Osteocyte (in vitro differentiated cells): ENCODE results near the gene GNG14. TPM values are rescaled to one million over a fixed set of nuclear protein-coding genes. Genes with fewer than 3 reads are reported as not detected.

ENCODE experiments used
- DNase-seq: peaks from one replicate; pipeline ENCODE4 v3.0.0; 2021; ENCODE audit warnings: mixed read lengths; ENCODE audit not compliant: unreplicated experiment; ENCODE audit errors: extremely low spot score
- H3K27ac Mint-ChIP-seq: one replicate; pipeline ENCODE4 v1.8.0; 2021; ENCODE audit warnings: mild to moderate bottlenecking, mixed read lengths; ENCODE audit not compliant: unreplicated experiment
- H3K27me3 Mint-ChIP-seq: one replicate; pipeline ENCODE4 v1.8.0; 2021; ENCODE audit warnings: mixed read lengths; ENCODE audit not compliant: unreplicated experiment
- H3K36me3 Mint-ChIP-seq: one replicate; pipeline ENCODE4 v1.8.0; 2021; ENCODE audit warnings: mixed read lengths; ENCODE audit not compliant: unreplicated experiment
- H3K4me1 Mint-ChIP-seq: one replicate; pipeline ENCODE4 v1.8.0; 2021; ENCODE audit warnings: mixed read lengths; ENCODE audit not compliant: unreplicated experiment
- H3K4me3 Mint-ChIP-seq: one replicate; pipeline ENCODE4 v1.8.0; 2021; ENCODE audit warnings: mild to moderate bottlenecking, moderate library complexity, mixed read lengths; ENCODE audit not compliant: unreplicated experiment
- H3K9me3 Mint-ChIP-seq: one replicate; pipeline ENCODE4 v1.8.0; 2021; ENCODE audit warnings: mixed read lengths; ENCODE audit not compliant: unreplicated experiment
- total RNA-seq: library from RNA; stranded (reverse); gene quantifications from 2 replicates; pipeline ENCODE4 v1.2.1, GENCODE V29; 2021
- TF ChIP-seq, protein P1 (sequence below): fragments of 200-600 bp; sonication (generic); IDR thresholded peaks from 2 replicates; pipeline ENCODE4 v1.5.0; 2021; ENCODE audit warnings: antibody characterized with exemption, mild to moderate bottlenecking, moderate library complexity

Gene GNG14
- total RNA-seq, 1 donor from 2014 or later = not detected

DNA sequence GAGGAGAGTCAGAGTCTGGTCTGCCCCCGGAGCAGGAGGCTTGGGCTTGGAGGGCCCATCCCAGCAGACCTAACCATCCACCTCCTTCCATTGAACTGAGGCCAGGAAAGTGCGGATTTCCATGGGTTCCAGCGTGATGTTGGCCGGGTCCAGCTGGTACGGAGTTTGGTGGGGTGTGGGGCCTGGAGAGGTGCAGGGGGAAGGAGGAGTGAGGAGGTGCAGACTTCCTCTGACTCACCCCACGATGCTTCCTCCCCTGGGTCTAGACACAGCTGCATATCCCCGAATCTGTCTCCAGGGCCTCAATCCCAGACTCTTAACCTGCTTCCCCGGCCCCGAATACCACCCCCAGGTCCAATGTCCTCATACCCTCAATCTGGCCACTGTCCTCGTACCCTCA is 41.2 kb upstream of the GNG14 start:
- peaks cover 6% of the 10 kb centered on the region for H3K36me3 Mint-ChIP-seq
- no peak for DNase-seq
- H3K4me3 Mint-ChIP-seq = no peak overlapping the region
- no peak overlapping the region for H3K27ac Mint-ChIP-seq
- H3K9me3 Mint-ChIP-seq = no peaks in the 10 kb centered on the region
- no peaks in the 10 kb centered on the region for H3K27me3 Mint-ChIP-seq
- no peaks in the 10 kb centered on the region for H3K4me1 Mint-ChIP-seq
- TF ChIP-seq, protein P1, sequence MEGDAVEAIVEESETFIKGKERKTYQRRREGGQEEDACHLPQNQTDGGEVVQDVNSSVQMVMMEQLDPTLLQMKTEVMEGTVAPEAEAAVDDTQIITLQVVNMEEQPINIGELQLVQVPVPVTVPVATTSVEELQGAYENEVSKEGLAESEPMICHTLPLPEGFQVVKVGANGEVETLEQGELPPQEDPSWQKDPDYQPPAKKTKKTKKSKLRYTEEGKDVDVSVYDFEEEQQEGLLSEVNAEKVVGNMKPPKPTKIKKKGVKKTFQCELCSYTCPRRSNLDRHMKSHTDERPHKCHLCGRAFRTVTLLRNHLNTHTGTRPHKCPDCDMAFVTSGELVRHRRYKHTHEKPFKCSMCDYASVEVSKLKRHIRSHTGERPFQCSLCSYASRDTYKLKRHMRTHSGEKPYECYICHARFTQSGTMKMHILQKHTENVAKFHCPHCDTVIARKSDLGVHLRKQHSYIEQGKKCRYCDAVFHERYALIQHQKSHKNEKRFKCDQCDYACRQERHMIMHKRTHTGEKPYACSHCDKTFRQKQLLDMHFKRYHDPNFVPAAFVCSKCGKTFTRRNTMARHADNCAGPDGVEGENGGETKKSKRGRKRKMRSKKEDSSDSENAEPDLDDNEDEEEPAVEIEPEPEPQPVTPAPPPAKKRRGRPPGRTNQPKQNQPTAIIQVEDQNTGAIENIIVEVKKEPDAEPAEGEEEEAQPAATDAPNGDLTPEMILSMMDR = no peak

DNA sequence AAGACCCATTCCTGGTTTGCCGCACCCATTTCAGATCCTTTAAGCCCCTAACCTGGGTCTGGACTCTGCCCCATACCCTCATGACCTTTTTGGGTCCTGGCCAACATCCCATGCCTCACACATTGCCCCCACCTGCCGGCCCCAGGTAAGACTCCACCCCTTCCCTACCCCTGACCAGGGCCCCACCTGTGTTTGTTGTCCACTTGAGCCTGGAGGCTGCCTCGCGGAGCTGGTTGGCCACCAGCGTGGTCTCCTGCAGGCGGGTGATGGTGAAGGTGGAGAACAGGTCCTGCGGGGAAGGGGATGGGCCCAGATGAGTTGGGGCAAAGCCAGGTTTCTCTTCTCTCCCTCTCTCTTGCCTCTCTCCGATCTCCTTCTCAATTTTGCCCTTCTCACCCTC is 40.8 kb upstream of the GNG14 start:
- TF ChIP-seq, protein P1 = no peak
- Mint-ChIP-seq H3K27me3 (no peaks in the 10 kb centered on the region), H3K27ac (no peak overlapping the region), H3K4me1 (no peaks in the 10 kb centered on the region), H3K9me3 (no peaks in the 10 kb centered on the region), H3K36me3 (peaks cover 10% of the 10 kb centered on the region), H3K4me3 (no peak overlapping the region)
- DNase-seq = no peak

DNA sequence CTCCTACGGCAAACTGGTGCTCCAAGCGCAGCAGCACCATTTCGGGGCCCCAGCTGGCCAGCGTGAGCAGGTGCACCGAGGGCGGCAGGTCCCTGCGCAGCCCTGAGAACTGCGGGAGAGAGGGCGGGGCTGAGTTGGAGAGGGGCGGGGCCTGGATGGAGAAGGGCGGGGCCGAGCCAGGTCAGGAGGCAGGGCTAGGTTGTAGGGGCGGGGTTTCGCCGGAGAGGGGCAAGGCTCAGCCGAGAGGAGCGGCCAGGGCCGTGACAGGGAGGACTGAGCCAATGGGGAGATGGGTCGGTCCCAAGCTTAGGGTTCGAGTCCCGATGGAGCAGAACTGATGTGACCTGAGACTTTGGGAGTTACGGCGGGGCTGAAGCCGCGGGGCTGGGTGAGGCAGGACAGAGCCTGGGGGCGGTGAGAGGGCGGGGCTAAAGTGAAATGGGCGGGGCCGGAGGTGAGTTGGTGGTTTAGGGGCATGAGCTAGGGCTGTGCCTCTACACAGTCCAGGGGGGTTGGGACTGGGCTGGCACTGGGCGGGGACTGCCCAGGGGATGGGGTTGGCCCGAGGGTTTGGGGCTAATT is 40.2 kb upstream of the GNG14 start:
- H3K27ac Mint-ChIP-seq = no peak overlapping the region
- no peaks in the 10 kb centered on the region for H3K4me1 Mint-ChIP-seq
- no peak for DNase-seq
- TF ChIP-seq, protein P1 = no peak
- H3K36me3 Mint-ChIP-seq = peaks cover 10% of the 10 kb centered on the region
- H3K9me3 Mint-ChIP-seq = no peaks in the 10 kb centered on the region
- H3K27me3 Mint-ChIP-seq = no peaks in the 10 kb centered on the region
- H3K4me3 Mint-ChIP-seq = no peak overlapping the region

GRCh38 chr19:12648088-12648487 is 39.7 kb upstream of the GNG14 start:
- no peaks in the 10 kb centered on the region for H3K27me3 Mint-ChIP-seq
- H3K36me3 Mint-ChIP-seq = peaks cover 10% of the 10 kb centered on the region
- no peak overlapping the region for H3K27ac Mint-ChIP-seq
- H3K4me1 Mint-ChIP-seq = no peaks in the 10 kb centered on the region
- no peak overlapping the region for H3K4me3 Mint-ChIP-seq
- H3K9me3 Mint-ChIP-seq = no peaks in the 10 kb centered on the region
- DNase-seq = no peak
- TF ChIP-seq, protein P1 = no peak

GRCh38 chr19:12649941-12650340 is 37.9 kb upstream of the GNG14 start:
- Mint-ChIP-seq H3K27ac (no peak overlapping the region), H3K4me3 (no peak overlapping the region), H3K4me1 (no peaks in the 10 kb centered on the region), H3K9me3 (no peaks in the 10 kb centered on the region), H3K27me3 (no peaks in the 10 kb centered on the region), H3K36me3 (peaks cover 11% of the 10 kb centered on the region)
- TF ChIP-seq, protein P1 = no peak
- DNase-seq = no peak
